Ramos (cell line): ENCODE results near the gene SMC5.
"Not testable (repeated sequence)": the region's sequence is repeated elsewhere in the genome, so short reads cannot be mapped to it uniquely, and the experiment has no call there.

Experiments
- in situ Hi-C: fragments of 300-500 bp; cut with MboI; formaldehyde crosslinking; loops from one replicate; pipeline ENCODE4 v1.14.3; 2022; ENCODE audit warnings: low sequenced_read_pairs; ENCODE audit not compliant: unreplicated experiment

The SMC5 gene

GRCh38 chr9:70258692-70259511 is at the start of gene SMC5:
SMC5 (plus strand) TSS chr9:70258978; CDS start chr9:70259079, 101 bp downstream.
- in situ Hi-C loops, result no loop called here

- in situ Hi-C loops, result no loop called here
Observed at GRCh38 chr9:70217029-70217428, 41.7 kb upstream of the SMC5 start.

GRCh38 chr9:70218767-70219166 is 40.0 kb upstream of the SMC5 start:
- in situ Hi-C loops, result no loop called here

GRCh38 chr9:70220216-70220615 is 38.6 kb upstream of the SMC5 start:
- in situ Hi-C loops, result no loop called here

GRCh38 chr9:70222354-70222753 is 36.4 kb upstream of the SMC5 start:
- in situ Hi-C loops, result no loop called here

- in situ Hi-C loops, result no loop called here
Observed at GRCh38 chr9:70228118-70228517, 30.7 kb upstream of the SMC5 start.

GRCh38 chr9:70228611-70229010 is 30.2 kb upstream of the SMC5 start:
- in situ Hi-C loops, result no loop called here

GRCh38 chr9:70229026-70229425 is 29.8 kb upstream of the SMC5 start:
- in situ Hi-C loops, result no loop called here

- in situ Hi-C loops, result no loop called here
Observed at GRCh38 chr9:70229579-70229978, 29.2 kb upstream of the SMC5 start.

GRCh38 chr9:70232476-70232875 is 26.3 kb upstream of the SMC5 start:
- in situ Hi-C loops, result no loop called here

- in situ Hi-C loops, result not testable (repeated sequence)
Observed at GRCh38 chr9:70234208-70234607, 24.6 kb upstream of the SMC5 start.

GRCh38 chr9:70245952-70246351 is 12.8 kb upstream of the SMC5 start:
- in situ Hi-C loops, result not testable (repeated sequence)

- in situ Hi-C loops, result no loop called here
Observed at GRCh38 chr9:70250221-70250620, 8.6 kb upstream of the SMC5 start.

GRCh38 chr9:70255486-70255885 is 3.3 kb upstream of the SMC5 start:
- in situ Hi-C loops, result no loop called here

GRCh38 chr9:70256123-70256551 is 2.6 kb upstream of the SMC5 start:
- in situ Hi-C loops, result no loop called here

- in situ Hi-C loops, result no loop called here
Observed at GRCh38 chr9:70257502-70257901, 1.3 kb upstream of the SMC5 start.

GRCh38 chr9:70257991-70258691 is 637 bp upstream of the SMC5 start:
- in situ Hi-C loops, result no loop called here

- in situ Hi-C loops, result no loop called here
Observed at GRCh38 chr9:70259512-70259802, 679 bp downstream of the SMC5 start.

- in situ Hi-C loops, result no loop called here
Observed at GRCh38 chr9:70260007-70260443, 1.2 kb downstream of the SMC5 start.

GRCh38 chr9:70260606-70261005 is 1.8 kb downstream of the SMC5 start:
- in situ Hi-C loops, result no loop called here

GRCh38 chr9:70261131-70261870 is 2.5 kb downstream of the SMC5 start:
- in situ Hi-C loops, result no loop called here
